ENCODE measurements around the gene FMNL2.
"Not testable (repeated sequence)": the region's sequence is repeated elsewhere in the genome, so short reads cannot be mapped to it uniquely, and the experiment has no call there.

FMNL2 gene

GRCh38 chr2:152335016-152335725 is at the start of gene FMNL2:
TSS of gene FMNL2 (plus strand) at chr2:152335174.
- no peak for DNase-seq (ENCODE audit: low read depth in 2 of 2)

GRCh38 chr2:152292991-152293390 is 42.0 kb upstream of the FMNL2 start:
- no peak for DNase-seq (ENCODE audit: low read depth in 2 of 2)

DNA sequence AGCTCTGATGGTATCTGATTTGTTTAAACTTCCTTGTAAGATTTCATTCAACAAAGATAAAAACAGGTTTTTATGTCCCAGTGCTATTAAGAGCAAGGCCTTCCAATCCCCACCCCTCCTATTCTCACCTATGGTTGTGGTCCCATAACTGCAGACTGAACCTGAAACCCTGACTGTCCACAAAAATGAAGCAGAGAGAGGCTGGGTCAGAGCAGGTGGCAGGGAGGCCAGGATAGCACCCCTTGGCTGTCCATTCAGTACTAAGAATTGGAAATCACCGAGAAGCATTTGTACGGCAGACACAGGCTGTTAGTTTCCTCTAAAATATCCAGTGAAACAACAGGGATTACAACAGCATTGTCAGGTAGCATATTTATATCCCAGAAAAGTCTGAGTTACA is 37.3 kb upstream of the FMNL2 start:
- no peak for DNase-seq (ENCODE audit: low read depth in 2 of 2)

GRCh38 chr2:152298754-152299153 is 36.2 kb upstream of the FMNL2 start:
- DNase-seq (ENCODE audit: low read depth in 2 of 2): no peak

DNA sequence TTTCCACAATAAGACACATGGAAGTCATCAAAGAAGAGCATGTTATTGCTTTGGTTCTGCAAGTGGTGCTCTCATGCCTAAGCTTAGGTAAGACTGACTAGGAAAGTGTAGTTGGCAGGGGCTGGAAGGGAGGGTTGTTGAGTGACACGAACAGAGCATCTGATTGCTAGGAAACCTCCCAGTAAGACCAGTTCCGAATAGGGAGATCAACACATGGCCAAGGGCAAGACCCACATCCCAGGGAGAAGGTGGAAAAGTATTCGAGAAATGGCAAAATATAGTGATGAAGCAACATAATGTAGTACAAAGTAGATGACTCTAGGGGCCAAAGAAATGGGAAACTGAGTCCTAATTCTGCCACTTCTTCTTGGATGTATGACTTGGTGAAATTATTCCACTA is 33.8 kb upstream of the FMNL2 start:
- no peak for DNase-seq (ENCODE audit: low read depth in 2 of 2)

- DNase-seq (ENCODE audit: low read depth in 2 of 2): no peak
These were observed 31.0 kb upstream of the FMNL2 start for GRCh38 chr2:152303951-152304350.

- DNase-seq (ENCODE audit: low read depth in 2 of 2): no peak
These were observed 30.1 kb upstream of the FMNL2 start for GRCh38 chr2:152304836-152305235.

DNA sequence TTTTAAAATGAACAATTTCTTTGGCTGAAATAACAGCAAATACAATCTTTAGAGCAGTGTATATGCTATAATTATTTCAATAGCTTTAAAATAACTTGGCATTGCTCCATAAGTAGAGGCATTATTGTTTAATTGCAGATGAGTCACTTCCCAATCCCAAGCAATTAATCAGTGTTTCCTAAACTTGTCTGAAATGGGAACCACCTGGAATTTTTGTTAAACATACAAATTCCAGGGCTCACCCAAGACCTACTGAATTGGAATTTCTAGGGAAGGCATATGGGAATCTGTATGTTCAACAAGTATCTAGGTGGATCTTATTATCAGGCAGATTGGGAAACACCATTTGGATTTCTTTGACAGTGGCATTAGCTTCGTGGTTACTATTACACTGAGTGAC is 27.1 kb upstream of the FMNL2 start:
- no peak for DNase-seq (ENCODE audit: low read depth in 2 of 2)

- no peak for DNase-seq (ENCODE audit: low read depth in 2 of 2)
These were observed 25.4 kb upstream of the FMNL2 start for GRCh38 chr2:152309352-152310214.

- DNase-seq (ENCODE audit: low read depth in 2 of 2): no peak
These were observed 15.0 kb upstream of the FMNL2 start for GRCh38 chr2:152319822-152320570.

- no peak for DNase-seq (ENCODE audit: low read depth in 2 of 2)
These were observed 14.2 kb upstream of the FMNL2 start for GRCh38 chr2:152320814-152321213.

DNA sequence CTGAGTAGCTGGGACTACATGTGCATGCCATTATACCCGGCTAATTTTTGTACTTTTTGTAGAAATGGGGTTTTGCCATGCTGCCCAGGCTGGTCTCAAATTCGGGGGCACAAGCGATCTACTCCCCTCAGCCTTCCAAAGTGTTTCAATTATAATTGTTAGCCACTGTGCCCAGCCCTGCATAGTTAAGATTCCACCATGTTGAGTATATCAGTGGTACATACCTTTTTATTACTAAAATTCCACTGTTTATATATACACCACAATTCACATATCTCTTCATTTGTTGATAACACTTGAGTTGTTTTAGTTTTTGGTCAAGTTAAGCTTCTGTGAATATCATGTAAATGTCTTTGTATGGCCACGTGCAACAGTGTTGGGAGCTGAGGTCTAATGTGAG is 12.8 kb upstream of the FMNL2 start:
- DNase-seq (ENCODE audit: low read depth in 2 of 2): no peak

- DNase-seq (ENCODE audit: low read depth in 2 of 2): not testable (repeated sequence)
These were observed 9.8 kb upstream of the FMNL2 start for GRCh38 chr2:152325126-152325525.

GRCh38 chr2:152326710-152327109 is 8.3 kb upstream of the FMNL2 start:
- no peak for DNase-seq (ENCODE audit: low read depth in 2 of 2)

- no peak for DNase-seq (ENCODE audit: low read depth in 2 of 2)
These were observed 7.0 kb upstream of the FMNL2 start for GRCh38 chr2:152328013-152328412.

- no peak for DNase-seq (ENCODE audit: low read depth in 2 of 2)
These were observed 4.6 kb upstream of the FMNL2 start for GRCh38 chr2:152330235-152330866.

DNA sequence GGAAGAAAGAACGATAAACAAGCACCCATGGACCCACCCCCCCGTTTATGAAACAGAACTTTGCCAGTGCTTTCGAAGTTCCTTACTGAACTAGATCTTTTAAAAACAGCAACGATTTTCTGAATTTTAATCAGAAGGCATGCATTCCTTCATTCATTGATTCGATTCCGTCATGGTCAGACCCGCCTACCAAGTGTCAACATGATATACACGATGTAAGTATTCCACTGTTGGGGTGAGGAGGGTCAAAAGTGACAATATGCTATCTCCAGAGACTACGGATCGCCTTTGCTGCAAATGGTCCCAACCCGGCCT is 316 bp upstream of the FMNL2 start:
- no peak for DNase-seq (ENCODE audit: low read depth in 2 of 2)

DNA sequence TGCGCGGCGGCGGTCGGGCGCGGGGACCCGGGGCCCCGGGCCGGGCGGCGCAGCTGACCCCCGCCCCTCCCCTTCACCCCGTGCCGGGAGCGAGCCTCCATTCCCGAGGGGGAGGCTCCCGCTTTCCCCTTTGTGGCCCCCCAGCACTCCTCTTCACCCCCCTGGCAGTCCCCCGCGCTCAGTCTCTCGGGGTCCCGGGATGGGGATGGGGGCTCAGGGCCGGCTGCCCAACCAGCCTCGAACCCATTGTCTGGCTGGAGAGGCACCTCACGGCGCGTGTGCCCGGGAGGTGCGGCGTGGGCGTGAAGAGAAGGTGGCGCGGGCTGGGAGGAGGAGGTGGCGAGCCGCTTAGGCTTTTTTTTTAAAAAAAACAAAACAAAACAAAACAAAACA is 748 bp downstream of the FMNL2 start:
- no peak for DNase-seq (ENCODE audit: low read depth in 2 of 2)

GRCh38 chr2:152336119-152336853 is 1.3 kb downstream of the FMNL2 start:
- DNase-seq (ENCODE audit: low read depth in 2 of 2): no peak

- DNase-seq (ENCODE audit: low read depth in 2 of 2): no peak
These were observed 2.0 kb downstream of the FMNL2 start for GRCh38 chr2:152336854-152337510.

DNA sequence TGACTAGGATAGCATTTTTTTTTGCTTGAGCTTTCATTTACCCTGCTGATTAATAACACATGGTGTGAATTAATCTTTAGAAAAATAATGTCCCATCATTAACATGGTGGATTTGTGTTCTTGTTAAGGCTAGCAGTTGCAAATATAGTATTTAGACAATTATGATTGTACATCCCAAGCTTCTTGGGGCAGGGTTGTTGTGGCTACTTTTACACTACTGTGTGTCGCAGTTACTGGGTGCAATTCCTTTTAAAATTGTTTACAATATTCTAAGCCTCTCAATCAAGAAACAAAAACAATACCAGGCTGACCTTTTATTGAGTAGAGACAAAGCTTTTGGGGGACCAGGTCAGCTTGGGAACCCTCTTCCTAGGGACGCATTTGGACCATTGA is 2.5 kb downstream of the FMNL2 start:
- no peak for DNase-seq (ENCODE audit: low read depth in 2 of 2)

Data from stimulated activated CD8-positive, alpha-beta memory T cell treated with anti-CD3 and anti-CD28 coated beads, Interleukin-7, amount 100 ng/mL, for 1 hour (primary cell).